OCI-LY3 (cell line): Measurements from ENCODE around the gene HCFC1R1.

ENCODE experiments used
- CTCF ChIP-seq: fragments of 200-600, 300-600 bp; sonication (generic); IDR thresholded peaks from 2 replicates; pipeline ENCODE4 v1.5.1; 2014; ENCODE audit warnings: antibody characterized with exemption, low read length, low read depth
- EZH2phosphoT487 ChIP-seq: fragments of 200-600 bp; shearing (Covaris generic); IDR thresholded peaks from 2 replicates; pipeline ENCODE4 v1.6.1; 2018; ENCODE audit warnings: antibody characterized with exemption, mixed run types, low read depth

- TF ChIP-seq CTCF (no peak), EZH2phosphoT487 (no peak)
Observed at GRCh38 chr16:2975161-2975795, 48.5 kb downstream of the HCFC1R1 start.
